ENCODE results near the gene SLC6A7.

- TF ChIP-seq CTCF (IDR thresholded peaks at IDR 0.05) (no peak), POLR2A (IDR thresholded peaks at IDR 0.05) (no peak), EP300 (IDR thresholded peaks at IDR 0.05) (no peak)
These were observed 29.3 kb upstream of the SLC6A7 start for GRCh38 chr5:150160448-150161081.
